ENCODE data around the gene FBXO28.

The FBXO28 gene

DNA sequence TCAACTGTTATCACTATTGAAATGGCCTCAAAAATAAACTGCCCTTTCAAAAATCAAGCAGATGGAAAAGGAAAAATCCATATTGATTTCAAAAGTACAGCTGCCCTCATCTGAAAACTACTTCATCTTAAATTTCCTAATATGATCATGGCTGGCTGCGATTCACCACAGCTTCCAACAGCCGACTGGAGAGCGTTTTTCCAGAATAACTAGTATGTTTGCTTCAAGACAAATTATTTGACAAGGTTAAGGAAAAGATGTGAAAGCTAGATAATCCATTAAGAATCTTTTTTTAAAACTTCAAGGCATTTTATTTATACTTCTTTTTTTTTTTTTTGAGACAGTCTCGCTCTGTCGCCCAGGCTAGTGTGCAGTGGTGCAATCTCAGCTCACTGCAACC is 65.0 kb downstream of the FBXO28 start:
- DNase-seq: no peak
- in situ Hi-C loops (cut with HindIII; ENCODE audit: low pct_ligation_motif_present, low pct_unique_long_range_greater_than_20kb, low sequenced_read_pairs): no loop called here

DNA sequence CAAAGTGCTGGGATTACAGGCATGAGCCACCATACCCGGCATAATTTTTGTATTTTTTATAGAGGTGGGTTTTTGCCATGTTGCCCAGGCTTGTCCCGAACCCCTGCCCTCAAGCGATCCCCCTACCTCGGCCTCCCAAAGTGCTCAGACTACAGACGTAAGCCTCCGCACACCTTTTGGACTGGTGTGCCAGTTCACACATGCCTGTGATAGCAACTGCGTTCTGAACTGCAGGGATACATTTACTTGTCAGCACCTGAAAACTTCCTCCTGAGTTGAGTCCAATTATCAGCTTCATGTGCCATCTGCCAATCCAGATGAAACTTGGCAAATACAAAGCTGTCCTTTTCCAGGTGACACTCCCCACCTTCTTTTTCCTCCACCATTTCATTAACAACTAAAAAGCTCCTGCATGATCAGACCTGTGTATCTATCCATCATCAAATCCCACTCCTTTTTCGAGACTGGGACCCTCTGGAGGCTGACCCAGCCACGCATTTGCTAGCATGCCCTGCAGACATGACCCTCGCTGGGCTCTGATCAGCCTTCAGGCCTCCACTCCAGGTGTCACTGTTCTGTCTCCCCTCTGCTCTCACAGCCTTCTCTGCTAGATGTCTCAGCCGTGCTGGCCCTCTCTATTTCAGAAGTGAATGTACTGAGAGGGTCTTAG is 67.0 kb downstream of the FBXO28 start:
- in situ Hi-C loops (cut with HindIII; ENCODE audit: low pct_ligation_motif_present, low pct_unique_long_range_greater_than_20kb, low sequenced_read_pairs): no loop called here
- no peak for DNase-seq

DNA sequence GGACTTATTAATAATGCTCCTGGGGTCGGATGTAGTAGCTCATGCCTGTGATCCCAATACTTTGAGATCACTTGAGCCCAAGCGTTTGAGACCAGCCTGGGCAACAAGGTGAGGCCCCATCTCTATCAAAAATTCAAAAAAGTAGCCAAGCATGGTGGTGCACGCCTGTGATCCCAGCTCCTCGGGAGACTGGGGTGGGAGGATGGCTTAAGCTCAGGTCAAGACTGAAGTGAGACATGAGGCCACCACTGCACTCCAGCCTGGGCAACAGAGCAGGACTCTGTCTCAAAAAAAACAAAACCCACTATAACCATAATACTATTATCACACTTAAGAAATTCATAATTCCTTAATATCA is 67.5 kb downstream of the FBXO28 start:
- in situ Hi-C loops (cut with HindIII; ENCODE audit: low pct_ligation_motif_present, low pct_unique_long_range_greater_than_20kb, low sequenced_read_pairs): no loop called here
- DNase-seq: no peak

DNA sequence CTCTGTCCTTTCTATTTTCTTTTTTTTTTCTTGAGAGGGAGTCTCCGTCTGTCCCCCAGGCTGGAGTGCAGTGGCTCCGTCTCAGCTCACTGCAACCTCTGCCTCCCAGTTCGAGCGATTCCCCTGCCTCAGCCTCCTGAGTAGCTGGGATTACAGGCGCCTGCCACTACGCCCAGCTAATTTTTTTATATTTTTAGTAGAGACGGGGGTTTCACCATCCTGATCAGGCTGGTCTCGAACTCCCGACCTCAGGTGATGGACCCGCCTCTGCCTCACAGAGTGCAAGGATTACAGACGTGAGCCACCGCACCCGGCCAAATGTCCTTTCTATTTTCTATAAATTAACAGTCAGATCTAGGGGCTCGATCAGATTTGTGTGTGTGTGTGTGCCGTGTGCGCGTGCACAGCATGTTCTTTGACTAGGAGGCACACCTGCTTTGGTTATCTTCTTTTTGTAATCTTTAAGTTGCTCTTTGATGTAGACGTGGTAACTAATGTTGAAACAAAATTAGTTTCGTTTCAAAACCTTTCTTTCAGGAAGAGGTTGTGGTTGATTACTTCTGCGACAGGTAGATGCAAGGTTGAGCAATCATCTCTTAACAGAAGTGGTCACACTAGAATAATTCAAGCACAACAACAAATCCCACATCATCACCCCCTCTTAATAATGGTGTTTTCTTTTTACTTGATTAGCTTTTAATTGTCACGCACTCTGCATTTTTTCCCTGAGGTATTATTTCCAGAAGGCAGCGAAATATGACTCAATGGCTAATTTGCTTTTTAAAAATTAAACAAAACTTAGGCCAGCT is 68.3 kb downstream of the FBXO28 start:
- peak; percentile 40 for DNase-seq
- in situ Hi-C loops (cut with HindIII; ENCODE audit: low pct_ligation_motif_present, low pct_unique_long_range_greater_than_20kb, low sequenced_read_pairs): no loop called here

DNA sequence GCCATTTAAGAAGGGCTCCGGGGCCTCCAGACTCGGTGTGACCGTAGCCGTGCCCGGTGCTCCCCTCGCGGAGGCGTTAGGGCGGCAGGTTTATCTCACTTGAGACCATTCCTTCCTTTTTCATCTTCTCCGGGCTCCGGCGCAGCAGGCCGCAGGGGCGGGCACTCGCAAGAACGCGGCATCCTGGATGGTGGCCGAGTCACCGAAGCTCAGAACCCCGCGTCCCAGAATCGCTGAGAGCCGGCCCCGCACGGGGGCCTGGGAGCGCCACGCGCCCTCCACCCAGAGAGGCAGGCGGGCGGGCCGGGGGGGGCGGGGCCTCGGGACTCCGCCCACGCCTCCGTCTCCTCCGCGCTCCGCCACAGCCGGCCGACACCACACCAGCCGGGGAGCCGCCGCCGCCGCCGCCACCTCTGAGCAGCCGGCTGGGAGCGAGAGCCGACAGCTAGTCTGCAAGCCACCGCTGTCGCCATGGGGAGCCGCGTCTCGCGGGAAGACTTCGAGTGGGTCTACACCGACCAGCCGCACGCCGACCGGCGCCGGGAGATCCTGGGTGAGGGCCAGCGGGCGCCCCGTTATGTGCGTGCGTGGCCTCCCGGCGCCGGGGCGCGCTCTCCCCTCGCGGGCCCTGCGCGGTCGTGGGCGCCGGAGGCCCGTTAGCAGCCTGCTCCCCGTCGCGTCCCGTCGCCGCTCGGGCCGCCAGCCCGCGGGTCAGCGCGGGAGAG is 69.1 kb downstream of the FBXO28 start, which contains the start of gene DEGS1:
TSS of gene DEGS1 (plus strand) at position 375 of the 725 bp plus-strand sequence. CDS start at position 472, 97 bp downstream.
- peak; percentile 95 for DNase-seq
- in situ Hi-C loops (cut with HindIII; ENCODE audit: low pct_ligation_motif_present, low pct_unique_long_range_greater_than_20kb, low sequenced_read_pairs): no loop called here

DNA sequence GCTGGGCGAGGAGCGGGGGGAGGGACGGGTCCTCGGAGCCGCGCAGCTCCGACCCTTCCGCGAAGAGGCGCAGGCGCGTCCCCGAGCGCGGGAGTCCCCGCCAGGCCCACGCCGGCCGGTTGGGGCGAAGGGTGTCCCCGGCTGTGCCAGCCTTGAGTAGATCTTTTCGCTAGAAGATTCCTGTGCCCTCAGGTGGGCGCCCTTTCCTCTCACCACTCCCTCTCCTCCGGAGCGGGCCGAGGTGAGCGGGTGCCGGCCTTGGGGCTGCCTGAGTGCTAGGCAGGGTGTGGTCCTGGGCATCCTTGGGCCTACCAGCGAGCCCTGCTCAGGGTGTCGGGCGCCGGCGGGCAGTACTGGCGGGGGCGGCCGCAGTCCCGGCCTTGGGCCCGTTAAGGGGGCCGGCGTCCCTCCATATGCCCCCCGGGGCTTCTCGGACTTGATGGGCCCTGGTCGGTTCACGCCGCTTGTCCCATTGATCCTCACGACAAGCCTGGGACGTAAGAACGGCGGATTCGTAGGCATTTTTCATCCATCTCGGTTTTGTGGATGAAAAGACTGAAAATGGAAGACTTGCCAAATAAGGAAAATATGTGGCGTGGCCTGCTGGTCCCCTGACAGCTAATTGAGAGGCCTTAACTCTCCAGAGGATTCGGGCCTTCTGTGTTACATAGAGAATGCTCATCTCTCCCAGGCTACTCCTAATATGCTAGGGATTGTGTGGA is 69.8 kb downstream of the FBXO28 start:
- in situ Hi-C loops (cut with HindIII; ENCODE audit: low pct_ligation_motif_present, low pct_unique_long_range_greater_than_20kb, low sequenced_read_pairs): no loop called here
- DNase-seq: peak; percentile 69

DNA sequence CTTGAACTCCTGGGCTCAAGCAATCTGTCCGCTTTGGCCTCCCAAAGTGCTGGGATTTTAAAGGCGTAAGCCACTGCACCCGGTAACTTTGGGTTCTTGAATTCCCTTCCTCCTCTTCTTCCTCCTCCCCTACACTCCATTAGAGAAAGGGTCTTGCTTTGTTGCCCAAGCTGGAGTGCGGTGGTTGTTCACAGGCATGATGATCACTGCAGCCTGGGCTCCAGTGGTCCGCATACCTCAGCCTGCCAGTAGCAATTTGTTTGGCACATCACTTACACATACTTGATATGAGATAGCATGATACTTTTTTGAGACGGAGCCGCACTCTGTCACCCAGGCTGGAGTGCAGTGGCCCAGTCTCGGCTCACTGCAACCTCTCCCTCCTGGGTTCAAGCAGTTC is 71.3 kb downstream of the FBXO28 start:
- in situ Hi-C loops (cut with HindIII; ENCODE audit: low pct_ligation_motif_present, low pct_unique_long_range_greater_than_20kb, low sequenced_read_pairs): no loop called here
- no peak for DNase-seq

DNA sequence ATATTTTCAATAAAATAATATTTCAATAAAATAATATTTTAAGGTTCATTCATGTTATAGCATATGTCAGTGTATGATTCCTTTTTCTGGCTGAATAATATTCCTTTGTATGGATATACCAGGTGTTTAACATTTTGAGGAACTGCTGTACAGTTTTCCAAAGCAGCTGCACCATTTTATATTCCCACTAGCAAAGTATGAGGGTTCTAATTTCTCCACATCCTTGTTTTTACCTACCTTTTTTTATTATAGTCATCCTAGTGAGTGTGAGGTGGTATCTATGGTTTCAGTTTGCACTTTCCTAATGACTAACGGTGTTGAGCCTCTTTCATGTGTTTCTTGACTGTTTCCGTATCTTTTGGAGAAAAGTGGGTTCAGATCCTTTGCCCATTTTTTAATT is 74.4 kb downstream of the FBXO28 start:
- in situ Hi-C loops (cut with HindIII; ENCODE audit: low pct_ligation_motif_present, low pct_unique_long_range_greater_than_20kb, low sequenced_read_pairs): no loop called here
- DNase-seq: no peak

DNA sequence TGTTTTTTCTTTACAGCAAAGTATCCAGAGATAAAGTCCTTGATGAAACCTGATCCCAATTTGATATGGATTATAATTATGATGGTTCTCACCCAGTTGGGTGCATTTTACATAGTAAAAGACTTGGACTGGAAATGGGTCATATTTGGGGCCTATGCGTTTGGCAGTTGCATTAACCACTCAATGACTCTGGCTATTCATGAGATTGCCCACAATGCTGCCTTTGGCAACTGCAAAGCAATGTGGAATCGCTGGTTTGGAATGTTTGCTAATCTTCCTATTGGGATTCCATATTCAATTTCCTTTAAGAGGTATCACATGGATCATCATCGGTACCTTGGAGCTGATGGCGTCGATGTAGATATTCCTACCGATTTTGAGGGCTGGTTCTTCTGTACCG is 75.7 kb downstream of the FBXO28 start:
- in situ Hi-C loops (cut with HindIII; ENCODE audit: low pct_ligation_motif_present, low pct_unique_long_range_greater_than_20kb, low sequenced_read_pairs): no loop called here
- DNase-seq: no peak

- no peak for DNase-seq
- in situ Hi-C loops (cut with HindIII; ENCODE audit: low pct_ligation_motif_present, low pct_unique_long_range_greater_than_20kb, low sequenced_read_pairs): no loop called here
Observed at GRCh38 chr1:224192082-224192788, 78.3 kb downstream of the FBXO28 start.

DNA sequence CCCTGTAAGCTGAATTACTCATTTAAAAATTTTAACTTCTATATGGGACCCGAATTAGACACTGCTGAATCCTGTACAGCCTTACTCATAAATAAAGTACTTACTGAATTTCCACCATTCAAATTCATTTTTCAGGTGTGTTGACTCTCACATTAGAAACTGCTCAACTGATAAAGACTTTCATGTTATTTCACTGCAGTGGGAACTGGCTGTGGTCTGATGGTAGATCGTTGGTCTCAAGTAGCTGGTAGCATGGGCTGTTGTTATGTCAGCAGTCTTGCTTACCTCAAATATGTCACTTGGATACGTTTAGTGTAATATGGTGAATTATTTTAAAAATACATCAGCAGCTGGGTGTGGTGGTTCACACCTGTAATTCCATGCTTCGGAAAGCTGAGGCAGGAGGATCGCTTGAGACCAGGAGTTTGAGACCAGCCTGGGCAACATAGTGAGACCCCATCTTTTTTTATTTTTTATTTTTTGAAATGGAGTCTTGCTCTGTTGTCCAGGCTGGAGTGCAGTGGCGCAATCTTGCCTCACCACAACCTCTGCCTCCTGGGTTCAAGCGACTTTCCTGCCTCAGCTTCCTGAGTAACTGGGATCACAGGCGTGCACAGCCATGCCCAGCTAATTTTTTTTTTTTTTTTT is 79.5 kb downstream of the FBXO28 start:
- DNase-seq: no peak
- in situ Hi-C loops (cut with HindIII; ENCODE audit: low pct_ligation_motif_present, low pct_unique_long_range_greater_than_20kb, low sequenced_read_pairs): no loop called here

DNA sequence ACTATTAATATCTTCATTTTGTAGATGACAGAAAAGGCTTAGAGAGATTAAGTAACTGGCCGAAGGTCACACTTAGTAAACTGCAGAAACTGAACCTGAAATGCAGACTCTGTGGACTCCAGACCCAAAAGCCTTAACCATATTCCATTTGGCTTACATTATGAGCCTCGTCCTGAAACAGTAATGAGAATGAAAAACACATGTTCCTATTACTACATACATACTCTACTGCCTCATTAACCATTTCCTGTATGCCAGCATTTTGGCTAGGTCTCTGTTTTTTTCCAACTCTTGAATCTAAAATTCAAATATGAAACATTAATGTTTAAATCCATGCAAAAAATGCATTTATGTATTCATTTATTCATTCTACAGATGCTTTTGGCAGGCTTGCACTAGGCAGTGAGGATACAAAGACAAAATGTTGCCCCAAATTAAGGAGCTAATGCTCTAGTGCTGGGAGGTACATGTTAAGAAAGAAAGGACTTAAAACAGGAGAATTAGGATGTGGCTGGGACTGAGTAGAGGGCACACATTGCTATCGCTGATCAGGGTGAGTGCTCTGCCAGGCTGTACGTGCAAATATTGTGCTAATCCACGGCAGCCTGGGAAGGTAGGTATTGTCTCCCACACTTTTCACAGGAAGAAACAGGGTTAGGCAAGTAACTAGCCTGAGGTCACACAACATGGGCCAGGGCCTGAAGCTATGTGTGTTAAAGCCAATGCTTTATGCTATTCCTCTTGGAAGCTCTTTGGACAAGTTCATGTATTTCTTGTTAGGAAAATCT is 83.1 kb downstream of the FBXO28 start:
- no peak for DNase-seq

GRCh38 chr1:224198572-224198971 is 84.7 kb downstream of the FBXO28 start:
- no peak for DNase-seq
- in situ Hi-C loops (cut with HindIII; ENCODE audit: low pct_ligation_motif_present, low pct_unique_long_range_greater_than_20kb, low sequenced_read_pairs): no loop called here

More for the DNA sequence above, 83.1 kb downstream of the FBXO28 start:
- in situ Hi-C loops (cut with HindIII; ENCODE audit: low pct_ligation_motif_present, low pct_unique_long_range_greater_than_20kb, low sequenced_read_pairs): no loop called here

- in situ Hi-C loops (cut with HindIII; ENCODE audit: low pct_ligation_motif_present, low pct_unique_long_range_greater_than_20kb, low sequenced_read_pairs): no loop called here
- DNase-seq: no peak
Observed at GRCh38 chr1:224199679-224200078, 85.8 kb downstream of the FBXO28 start.

DNA sequence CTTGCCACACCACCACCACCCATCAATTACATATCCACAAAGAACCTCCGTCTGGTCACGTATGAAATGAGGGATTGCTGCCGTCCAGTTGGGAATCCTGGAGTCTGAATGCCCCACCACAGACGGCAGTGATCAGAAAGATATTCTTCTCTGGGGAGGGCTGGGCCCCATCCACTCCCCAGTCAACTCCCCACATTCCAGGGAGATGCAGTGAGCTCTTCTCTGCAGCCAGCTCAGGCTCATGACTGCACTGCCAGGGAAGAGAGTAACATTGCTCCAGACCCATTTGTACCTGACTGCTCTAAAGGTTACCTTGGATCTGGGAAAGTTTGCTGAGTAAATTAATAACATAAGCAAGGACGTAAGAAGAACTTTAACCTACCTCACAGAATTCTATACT is 87.5 kb downstream of the FBXO28 start:
- in situ Hi-C loops (cut with HindIII; ENCODE audit: low pct_ligation_motif_present, low pct_unique_long_range_greater_than_20kb, low sequenced_read_pairs): no loop called here
- DNase-seq: no peak

DNA sequence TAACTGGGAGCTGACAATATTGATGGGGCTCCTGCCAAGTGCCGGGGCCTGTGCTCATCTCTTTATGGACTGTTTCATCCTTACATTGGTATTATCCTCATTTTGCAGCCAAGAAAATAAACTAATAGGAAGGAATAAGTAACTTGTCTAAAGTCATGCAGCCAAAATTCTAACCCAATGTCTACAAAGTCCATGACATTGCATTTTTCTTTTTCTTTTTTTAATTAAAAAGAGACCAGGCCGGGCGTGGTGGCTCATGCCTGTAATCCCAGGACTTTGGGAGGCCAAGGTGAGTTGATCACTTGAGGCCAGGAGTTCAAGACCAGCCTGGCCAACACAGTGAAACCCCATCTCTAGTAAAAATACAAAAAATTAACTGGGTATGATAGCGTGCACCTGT is 87.9 kb downstream of the FBXO28 start:
- no peak for DNase-seq
- in situ Hi-C loops (cut with HindIII; ENCODE audit: low pct_ligation_motif_present, low pct_unique_long_range_greater_than_20kb, low sequenced_read_pairs): no loop called here
